ENCODE measurements around the gene CDH4. TPM values are rescaled to one million over a fixed set of nuclear protein-coding genes. Genes with fewer than 3 reads are reported as not detected.

CDH4 gene
- total and polyA plus RNA-seq, 4 donors = 5.8 to 24.1 (median 17.1) TPM

DNA sequence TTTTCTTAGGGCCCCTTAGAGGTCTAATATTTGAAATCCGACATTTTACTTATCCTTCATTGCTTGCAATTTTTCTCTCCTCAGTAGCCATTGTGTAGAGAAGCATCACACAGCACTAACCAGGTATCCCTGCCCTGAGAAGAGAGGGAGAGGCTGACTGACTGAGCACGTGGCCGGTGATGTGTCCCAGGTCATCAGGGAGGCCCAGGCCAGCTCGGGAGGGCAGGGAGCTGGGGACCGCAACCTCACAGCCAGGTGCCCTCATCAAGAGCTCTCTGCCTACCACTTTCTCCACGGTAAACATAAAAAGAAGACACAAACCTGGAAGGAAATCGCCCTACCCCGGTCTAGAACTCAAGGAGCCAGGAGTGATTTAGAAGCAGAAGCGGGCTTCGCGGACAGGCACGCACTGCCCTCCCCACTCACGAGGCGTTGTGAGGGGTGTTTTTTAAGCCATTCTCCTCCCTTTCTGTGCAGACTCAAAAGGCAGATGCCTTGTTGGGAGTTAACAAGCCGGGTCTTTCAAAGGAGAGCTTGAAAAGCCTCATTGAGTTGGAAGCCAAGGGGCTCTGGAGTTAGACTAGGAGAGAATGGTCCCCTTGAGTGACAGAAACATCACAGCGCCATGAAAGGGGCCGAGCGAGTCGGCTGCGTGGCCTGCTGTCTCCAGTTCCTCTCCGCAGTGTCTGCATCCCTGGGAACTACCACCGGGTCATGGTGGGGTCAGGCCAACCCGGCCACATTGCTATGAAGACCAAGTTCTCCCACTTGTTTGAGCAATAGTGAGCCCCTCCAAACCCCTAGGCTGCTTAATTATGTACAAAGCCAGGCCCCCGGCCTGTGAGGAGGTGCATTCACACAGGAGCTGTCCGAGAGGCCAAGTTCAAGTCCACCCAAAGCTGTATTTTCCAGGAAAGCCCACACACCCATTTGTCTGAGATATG lies 285.4 kb downstream of the CDH4 start:
- Histone ChIP-seq H3K27me3 (ENCODE audit: control insufficient read depth, insufficient read depth, low read length) (no peaks in the 10 kb centered on the region), H3K36me3 (ENCODE audit: control insufficient read depth, insufficient read depth, low read length) (peaks cover 7% of the 10 kb centered on the region), H3K4me1 (ENCODE audit: control insufficient read depth, insufficient read depth, low read length) (peaks cover 25% of the 10 kb centered on the region), H3K4me3 (ENCODE audit: low read depth, low read length) (no peak overlapping the region), H3K9me3 (ENCODE audit: control insufficient read depth, insufficient read depth, low read length) (no peaks in the 10 kb centered on the region), H3K27ac (ENCODE audit: low read depth, low read length) (no peak overlapping the region)
- WGBS (ENCODE audit: insufficient coverage) = 44% methylated on average over 10 of the region's 25 CpGs
- DNase-seq (ENCODE audit: low read depth in 4 of 6, low spot score in 6 of 6) = peak in 2 of 6 donors; percentile 37 to 52

DNA sequence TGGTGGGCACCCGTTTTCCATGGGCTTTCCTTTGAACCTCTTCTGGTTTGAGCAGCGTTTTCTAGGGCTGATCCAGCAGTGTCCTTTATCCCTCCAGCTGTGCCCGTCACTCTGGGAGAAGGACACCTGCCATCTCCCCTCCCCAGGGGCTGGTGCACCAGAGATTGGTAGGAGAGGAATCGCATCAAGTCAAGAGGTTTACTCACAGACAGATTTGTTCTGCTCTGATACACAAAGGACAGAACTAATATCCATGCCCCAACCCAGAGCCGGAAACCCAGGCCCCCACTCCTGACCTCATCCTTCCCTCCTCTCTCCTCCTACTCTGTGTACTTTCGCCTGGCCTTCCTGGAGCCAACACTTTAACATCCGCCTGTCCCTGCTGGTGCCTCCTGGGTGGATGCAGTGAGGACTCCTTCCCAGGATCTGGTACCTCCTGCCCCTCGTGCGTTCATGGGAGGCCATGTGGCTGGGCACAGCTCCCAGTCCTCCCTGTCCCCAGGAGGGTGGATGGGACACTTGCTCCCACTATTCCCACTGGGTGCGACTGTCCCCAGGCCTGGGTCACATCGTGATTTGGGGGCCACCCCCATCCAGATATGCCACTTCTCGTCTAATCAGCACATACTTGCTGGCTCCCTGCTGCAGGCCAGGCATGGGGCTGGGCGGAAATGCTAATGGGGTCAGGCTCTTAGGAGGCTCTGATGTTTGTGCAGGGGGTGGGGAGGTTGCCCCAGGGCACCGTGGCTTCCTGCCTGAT lies 286.3 kb downstream of the CDH4 start:
- no peaks in the 10 kb centered on the region for H3K27me3 ChIP-seq (ENCODE audit: control insufficient read depth, insufficient read depth, low read length)
- H3K4me1 ChIP-seq (ENCODE audit: control insufficient read depth, insufficient read depth, low read length) = peaks cover 23% of the 10 kb centered on the region
- H3K36me3 ChIP-seq (ENCODE audit: control insufficient read depth, insufficient read depth, low read length) = peaks cover 4% of the 10 kb centered on the region
- 79% methylated on average over 10 of the region's 14 CpGs for WGBS (ENCODE audit: insufficient coverage)
- no peaks in the 10 kb centered on the region for H3K9me3 ChIP-seq (ENCODE audit: control insufficient read depth, insufficient read depth, low read length)
- no peak overlapping the region for H3K27ac ChIP-seq (ENCODE audit: low read depth, low read length)
- no peak for DNase-seq (ENCODE audit: low read depth in 4 of 6, low spot score in 6 of 6)
- H3K4me3 ChIP-seq (ENCODE audit: low read depth, low read length) = no peak overlapping the region

DNA sequence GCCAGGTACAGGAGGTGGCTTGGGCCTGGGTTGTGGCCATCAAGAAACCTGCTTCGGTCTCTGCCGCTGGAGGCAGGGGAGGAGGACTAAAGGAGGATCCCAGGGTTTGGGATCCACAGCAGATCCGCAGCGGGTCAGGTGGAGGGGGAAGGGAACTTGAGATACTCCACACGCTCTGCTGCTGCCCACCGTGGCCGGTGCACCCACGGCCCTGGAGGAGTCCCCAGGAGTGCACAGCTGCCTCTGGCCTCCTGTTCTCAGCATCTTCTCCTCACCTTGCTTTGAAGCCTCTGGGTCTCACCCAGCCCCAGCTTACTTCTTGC lies 286.8 kb downstream of the CDH4 start:
- H3K4me1 ChIP-seq (ENCODE audit: control insufficient read depth, insufficient read depth, low read length) = peaks cover 20% of the 10 kb centered on the region

DNA sequence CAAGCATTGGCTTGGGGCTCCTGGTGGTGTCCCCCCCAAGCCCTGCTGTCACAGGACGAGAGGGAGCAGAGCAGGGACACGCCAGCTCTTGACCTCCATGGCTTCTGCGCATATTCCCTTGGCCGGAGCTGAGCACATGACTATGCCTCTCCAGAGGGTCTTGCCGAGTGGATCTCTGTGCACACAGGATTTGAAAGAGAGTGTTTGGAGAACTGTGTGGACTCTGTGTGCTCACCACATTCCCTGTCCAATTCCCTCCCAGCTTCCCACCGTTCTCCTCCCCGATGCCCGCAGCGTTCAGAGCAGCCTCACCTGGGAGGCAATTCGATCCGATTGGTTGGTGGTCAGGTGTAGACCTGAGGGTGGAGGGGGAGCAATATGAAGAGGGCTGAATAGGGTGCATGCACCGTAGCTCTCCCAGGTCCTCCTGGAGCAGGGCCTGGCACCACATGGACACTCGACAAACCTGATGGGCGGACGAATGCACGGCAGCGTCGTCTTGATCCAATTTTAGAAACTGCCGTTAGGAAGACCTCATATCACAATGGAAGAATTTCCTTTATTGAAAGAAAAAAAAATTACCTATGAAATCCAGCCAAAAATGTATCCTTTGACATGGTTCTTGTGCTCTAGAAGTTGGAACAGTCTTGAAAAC lies 287.8 kb downstream of the CDH4 start:
- no peak for DNase-seq (ENCODE audit: low read depth in 4 of 6, low spot score in 6 of 6)
- WGBS (ENCODE audit: insufficient coverage) = 94% methylated on average over 6 of the region's 19 CpGs
- Histone ChIP-seq H3K4me1 (ENCODE audit: control insufficient read depth, insufficient read depth, low read length) (peaks cover 23% of the 10 kb centered on the region), H3K27me3 (ENCODE audit: control insufficient read depth, insufficient read depth, low read length) (no peaks in the 10 kb centered on the region), H3K4me3 (ENCODE audit: low read depth, low read length) (no peak overlapping the region), H3K36me3 (ENCODE audit: control insufficient read depth, insufficient read depth, low read length) (peaks cover 7% of the 10 kb centered on the region), H3K9me3 (ENCODE audit: control insufficient read depth, insufficient read depth, low read length) (no peaks in the 10 kb centered on the region), H3K27ac (ENCODE audit: low read depth, low read length) (no peak overlapping the region)

More for the DNA sequence above, 286.8 kb downstream of the CDH4 start:
- Histone ChIP-seq H3K27ac (ENCODE audit: low read depth, low read length) (no peak overlapping the region), H3K36me3 (ENCODE audit: control insufficient read depth, insufficient read depth, low read length) (peaks cover 4% of the 10 kb centered on the region), H3K9me3 (ENCODE audit: control insufficient read depth, insufficient read depth, low read length) (no peaks in the 10 kb centered on the region), H3K4me3 (ENCODE audit: low read depth, low read length) (no peak overlapping the region), H3K27me3 (ENCODE audit: control insufficient read depth, insufficient read depth, low read length) (no peaks in the 10 kb centered on the region)
- WGBS (ENCODE audit: insufficient coverage) = 93% methylated on average over 8 of the region's 8 CpGs
- no peak for DNase-seq (ENCODE audit: low read depth in 4 of 6, low spot score in 6 of 6)

DNA sequence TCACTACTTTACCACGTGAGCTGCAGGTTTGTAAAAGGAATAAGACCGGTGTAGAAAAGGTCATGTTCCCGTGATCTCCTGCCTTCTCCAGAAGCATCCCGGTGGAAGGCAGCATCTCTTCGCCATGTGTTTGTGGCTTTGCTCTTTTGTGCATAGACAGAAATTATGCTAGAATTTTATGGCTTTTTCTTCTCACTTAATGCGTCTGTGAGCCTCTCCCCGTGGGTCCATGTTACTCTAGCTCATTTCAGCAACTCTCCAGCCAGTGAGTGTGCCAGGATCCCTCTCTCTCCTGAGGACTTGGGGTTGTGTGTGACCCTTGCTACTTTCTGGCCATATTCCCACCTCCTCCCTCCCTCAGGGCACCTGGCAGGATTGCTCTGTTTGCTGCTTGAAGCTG lies 289.5 kb downstream of the CDH4 start:
- Histone ChIP-seq H3K4me1 (ENCODE audit: control insufficient read depth, insufficient read depth, low read length) (peaks cover 33% of the 10 kb centered on the region), H3K27ac (ENCODE audit: low read depth, low read length) (no peak overlapping the region), H3K36me3 (ENCODE audit: control insufficient read depth, insufficient read depth, low read length) (peaks cover 7% of the 10 kb centered on the region), H3K9me3 (ENCODE audit: control insufficient read depth, insufficient read depth, low read length) (no peaks in the 10 kb centered on the region), H3K27me3 (ENCODE audit: control insufficient read depth, insufficient read depth, low read length) (no peaks in the 10 kb centered on the region), H3K4me3 (ENCODE audit: low read depth, low read length) (no peak overlapping the region)
- DNase-seq (ENCODE audit: low read depth in 4 of 6, low spot score in 6 of 6) = no peak
- 73% methylated on average over 5 of the region's 7 CpGs for WGBS (ENCODE audit: insufficient coverage)

DNA sequence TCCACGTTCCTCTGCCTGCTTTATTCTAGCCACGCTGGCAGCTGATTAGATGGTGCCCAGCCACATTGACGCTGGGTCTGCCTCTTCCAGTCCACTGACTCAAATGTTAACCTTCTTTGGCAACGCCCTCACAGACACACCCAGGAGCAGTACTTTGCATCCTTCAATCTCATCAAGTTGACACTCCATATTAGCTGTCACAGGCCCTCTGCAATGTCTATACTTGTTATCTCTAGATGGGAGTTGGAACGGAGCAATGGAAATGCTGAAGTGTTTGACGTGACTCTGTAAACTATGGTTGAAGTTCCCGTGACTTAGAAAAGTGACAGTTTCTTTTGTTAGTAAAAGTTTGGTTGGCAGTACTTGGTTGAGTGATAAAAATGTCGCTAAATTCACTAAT lies 291.0 kb downstream of the CDH4 start:
- Histone ChIP-seq H3K4me1 (ENCODE audit: control insufficient read depth, insufficient read depth, low read length) (peaks cover 21% of the 10 kb centered on the region), H3K36me3 (ENCODE audit: control insufficient read depth, insufficient read depth, low read length) (peaks cover 7% of the 10 kb centered on the region), H3K4me3 (ENCODE audit: low read depth, low read length) (no peak overlapping the region), H3K27me3 (ENCODE audit: control insufficient read depth, insufficient read depth, low read length) (no peaks in the 10 kb centered on the region), H3K9me3 (ENCODE audit: control insufficient read depth, insufficient read depth, low read length) (no peaks in the 10 kb centered on the region), H3K27ac (ENCODE audit: low read depth, low read length) (no peak overlapping the region)
- DNase-seq (ENCODE audit: low read depth in 4 of 6, low spot score in 6 of 6) = no peak
- no CpG with 5 or more reads among the region's 8 CpGs for WGBS (ENCODE audit: insufficient coverage)

DNA sequence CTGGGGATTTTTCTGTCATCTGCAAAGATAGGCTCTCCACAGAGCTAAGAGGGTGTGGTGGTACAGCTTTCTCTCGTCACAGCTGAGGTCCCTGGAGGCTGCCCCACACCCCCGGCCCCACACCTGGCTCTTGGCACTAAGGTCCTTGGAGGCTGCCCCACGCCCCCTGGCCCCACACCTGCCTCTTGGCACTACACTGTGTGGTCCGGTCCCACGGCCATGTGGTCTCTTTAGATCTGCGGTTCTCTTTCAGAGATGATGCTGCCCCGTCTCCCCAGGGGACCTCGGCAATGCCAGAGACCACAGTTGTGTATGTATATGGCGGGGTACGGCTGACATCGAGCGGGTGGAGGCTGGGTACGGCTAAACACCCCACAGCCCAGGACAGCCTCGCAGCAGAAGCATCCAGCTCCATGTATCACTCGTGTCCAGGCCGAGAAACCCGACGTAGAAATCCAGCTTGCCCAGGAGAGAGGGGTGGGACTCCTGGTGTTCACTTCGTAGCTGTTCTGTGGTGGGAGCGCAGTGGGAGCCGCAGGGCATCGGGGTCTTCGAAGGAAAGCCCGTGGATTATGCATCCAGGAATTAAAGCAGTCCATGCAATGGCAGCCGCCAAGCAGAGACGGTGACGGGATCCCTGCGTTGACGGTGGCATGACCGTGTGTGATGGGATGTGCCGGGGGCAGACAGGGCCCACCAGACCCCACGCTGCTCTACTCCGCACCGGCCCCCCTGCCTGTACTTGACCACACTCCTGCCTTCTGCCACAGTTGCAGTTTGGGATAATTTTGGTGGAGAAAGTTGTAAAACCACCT lies 292.1 kb downstream of the CDH4 start:
- Histone ChIP-seq H3K4me3 (ENCODE audit: low read depth, low read length) (no peak overlapping the region), H3K27me3 (ENCODE audit: control insufficient read depth, insufficient read depth, low read length) (no peaks in the 10 kb centered on the region), H3K36me3 (ENCODE audit: control insufficient read depth, insufficient read depth, low read length) (peaks cover 2% of the 10 kb centered on the region), H3K9me3 (ENCODE audit: control insufficient read depth, insufficient read depth, low read length) (no peaks in the 10 kb centered on the region), H3K27ac (ENCODE audit: low read depth, low read length) (no peak overlapping the region), H3K4me1 (ENCODE audit: control insufficient read depth, insufficient read depth, low read length) (peaks cover 14% of the 10 kb centered on the region)
- WGBS (ENCODE audit: insufficient coverage) = 92% methylated on average over 27 of the region's 34 CpGs
- no peak for DNase-seq (ENCODE audit: low read depth in 4 of 6, low spot score in 6 of 6)

DNA sequence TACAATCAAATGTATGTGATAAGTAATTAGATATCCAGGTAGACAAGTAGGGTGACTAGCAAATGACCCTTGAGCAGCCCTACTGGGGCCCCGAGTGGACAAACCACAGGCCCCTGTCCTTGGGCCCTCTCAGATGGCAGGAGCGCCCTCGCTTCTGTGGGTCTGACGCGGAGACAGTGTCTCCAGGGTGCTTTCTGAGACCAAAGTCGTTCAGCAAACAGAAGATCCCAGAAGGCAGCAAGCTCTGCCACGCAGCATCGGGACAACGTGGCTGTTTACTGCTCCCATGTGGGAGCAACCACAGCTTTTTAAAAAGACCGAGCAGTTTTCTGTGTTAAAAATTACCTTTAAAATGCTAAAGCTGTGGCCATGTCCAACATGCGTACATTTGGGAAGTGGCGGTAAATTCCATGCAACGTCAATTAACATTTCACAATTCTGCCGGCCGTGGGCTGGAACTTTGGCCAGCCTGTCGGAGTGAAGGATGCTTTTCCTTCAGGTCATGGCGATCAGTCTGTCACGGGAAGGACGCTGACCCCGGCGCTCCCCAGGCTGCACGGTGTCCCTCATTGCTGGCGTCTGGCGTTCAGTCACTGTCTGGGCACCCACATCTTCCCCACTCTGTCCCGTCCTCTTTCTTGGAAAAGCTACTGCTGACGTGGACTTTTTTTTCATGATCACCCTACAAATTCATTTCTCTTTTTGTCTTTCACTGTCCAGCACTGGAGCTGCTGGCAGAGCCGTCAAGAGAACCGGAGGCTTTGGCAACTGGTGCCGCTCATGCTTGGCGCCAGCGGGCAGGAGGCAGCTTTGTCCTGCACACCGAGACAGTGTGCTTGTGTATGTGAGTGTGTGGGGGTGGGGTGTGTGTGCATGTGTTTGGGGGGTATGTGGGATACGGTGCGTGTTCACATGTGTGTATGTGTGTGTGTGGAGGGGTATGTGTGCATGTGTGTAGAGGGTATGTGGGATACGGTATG lies 293.1 kb downstream of the CDH4 start:
- H3K36me3 ChIP-seq (ENCODE audit: control insufficient read depth, insufficient read depth, low read length) = peaks cover 2% of the 10 kb centered on the region
- peak in 2 of 6 donors; percentile 17 to 56 for DNase-seq (ENCODE audit: low read depth in 4 of 6, low spot score in 6 of 6)

More for the DNA sequence above, 293.1 kb downstream of the CDH4 start:
- Histone ChIP-seq H3K4me3 (ENCODE audit: low read depth, low read length) (no peak overlapping the region), H3K27me3 (ENCODE audit: control insufficient read depth, insufficient read depth, low read length) (no peaks in the 10 kb centered on the region), H3K9me3 (ENCODE audit: control insufficient read depth, insufficient read depth, low read length) (no peaks in the 10 kb centered on the region), H3K27ac (ENCODE audit: low read depth, low read length) (no peak overlapping the region), H3K4me1 (ENCODE audit: control insufficient read depth, insufficient read depth, low read length) (peaks cover 14% of the 10 kb centered on the region)
- 56% methylated on average over 34 of the region's 35 CpGs for WGBS (ENCODE audit: insufficient coverage)
